Fibroblast of mammary gland (primary cell): ENCODE measurements around the gene CDC42EP3.
A peak's percentile ranks its signal among the peaks of the same experiment; 100 is the strongest.

ENCODE experiments used
- DNase-seq: peaks from one replicate; pipeline ENCODE4 v3.0.0-alpha.2; 2010; ENCODE audit warnings: low read depth
- H3K4me3 ChIP-seq: 2 replicates; pipeline ENCODE4 v1.5.1; 2011; ENCODE audit warnings: low read depth, mild to moderate bottlenecking, low read length, moderate library complexity; ENCODE audit not compliant: control insufficient read depth
- TF ChIP-seq, protein P1 (sequence below): conservative IDR thresholded peaks from 2 replicates; pipeline ENCODE4 v1.5.1; 2011; ENCODE audit warnings: low read depth, low read length, inconsistent platforms; ENCODE audit not compliant: control insufficient read depth, insufficient read depth

The CDC42EP3 gene

DNA sequence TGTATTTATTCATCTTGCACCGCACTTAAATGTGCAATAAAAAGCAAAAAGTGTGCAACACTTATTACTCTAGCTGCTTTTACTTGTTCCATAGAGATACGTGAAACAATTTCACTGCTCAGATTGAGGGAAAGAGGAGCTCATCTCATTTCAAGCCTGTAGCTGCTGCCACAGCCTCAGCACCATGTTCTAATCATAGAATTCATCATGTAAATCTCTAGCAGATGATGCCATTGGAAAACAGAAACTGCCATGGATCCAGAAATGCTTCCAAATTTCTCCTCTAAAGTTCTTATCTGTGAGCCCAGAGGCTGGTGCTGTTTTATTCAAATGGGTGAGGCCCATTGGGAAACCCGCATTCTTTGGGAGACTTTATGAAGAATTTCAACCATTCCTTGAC, 2.0 kb downstream of the CDC42EP3 start:
- H3K4me3 ChIP-seq = peak overlapping the region; percentile 89
- DNase-seq = no peak
- TF ChIP-seq, protein P1, sequence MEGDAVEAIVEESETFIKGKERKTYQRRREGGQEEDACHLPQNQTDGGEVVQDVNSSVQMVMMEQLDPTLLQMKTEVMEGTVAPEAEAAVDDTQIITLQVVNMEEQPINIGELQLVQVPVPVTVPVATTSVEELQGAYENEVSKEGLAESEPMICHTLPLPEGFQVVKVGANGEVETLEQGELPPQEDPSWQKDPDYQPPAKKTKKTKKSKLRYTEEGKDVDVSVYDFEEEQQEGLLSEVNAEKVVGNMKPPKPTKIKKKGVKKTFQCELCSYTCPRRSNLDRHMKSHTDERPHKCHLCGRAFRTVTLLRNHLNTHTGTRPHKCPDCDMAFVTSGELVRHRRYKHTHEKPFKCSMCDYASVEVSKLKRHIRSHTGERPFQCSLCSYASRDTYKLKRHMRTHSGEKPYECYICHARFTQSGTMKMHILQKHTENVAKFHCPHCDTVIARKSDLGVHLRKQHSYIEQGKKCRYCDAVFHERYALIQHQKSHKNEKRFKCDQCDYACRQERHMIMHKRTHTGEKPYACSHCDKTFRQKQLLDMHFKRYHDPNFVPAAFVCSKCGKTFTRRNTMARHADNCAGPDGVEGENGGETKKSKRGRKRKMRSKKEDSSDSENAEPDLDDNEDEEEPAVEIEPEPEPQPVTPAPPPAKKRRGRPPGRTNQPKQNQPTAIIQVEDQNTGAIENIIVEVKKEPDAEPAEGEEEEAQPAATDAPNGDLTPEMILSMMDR = no peak

DNA sequence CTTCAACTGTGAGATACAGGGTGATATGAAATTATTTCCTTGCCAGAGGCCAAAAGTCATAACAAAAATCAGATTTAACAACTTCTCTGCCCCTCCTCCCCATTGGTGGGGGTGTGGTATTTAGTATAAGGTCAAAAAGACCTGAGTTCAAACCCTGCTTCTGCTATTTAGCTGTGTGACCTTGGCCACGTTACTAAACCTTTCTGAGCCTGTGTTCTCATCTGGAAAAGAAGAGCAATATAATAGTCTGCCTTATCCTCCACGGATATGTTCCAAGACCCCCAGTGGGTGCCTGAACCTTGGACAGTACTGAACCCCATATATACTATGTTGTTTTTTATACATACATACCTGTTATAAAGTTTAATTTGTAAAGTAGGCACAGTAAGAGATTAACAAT, 3.7 kb downstream of the CDC42EP3 start:
- TF ChIP-seq, protein P1 = no peak
- DNase-seq = no peak
- H3K4me3 ChIP-seq = no peak overlapping the region

- TF ChIP-seq, protein P1 = no peak
- H3K4me3 ChIP-seq = no peak overlapping the region
- DNase-seq = no peak
Observed at GRCh38 chr2:37666772-37667171, 4.7 kb downstream of the CDC42EP3 start.

DNA sequence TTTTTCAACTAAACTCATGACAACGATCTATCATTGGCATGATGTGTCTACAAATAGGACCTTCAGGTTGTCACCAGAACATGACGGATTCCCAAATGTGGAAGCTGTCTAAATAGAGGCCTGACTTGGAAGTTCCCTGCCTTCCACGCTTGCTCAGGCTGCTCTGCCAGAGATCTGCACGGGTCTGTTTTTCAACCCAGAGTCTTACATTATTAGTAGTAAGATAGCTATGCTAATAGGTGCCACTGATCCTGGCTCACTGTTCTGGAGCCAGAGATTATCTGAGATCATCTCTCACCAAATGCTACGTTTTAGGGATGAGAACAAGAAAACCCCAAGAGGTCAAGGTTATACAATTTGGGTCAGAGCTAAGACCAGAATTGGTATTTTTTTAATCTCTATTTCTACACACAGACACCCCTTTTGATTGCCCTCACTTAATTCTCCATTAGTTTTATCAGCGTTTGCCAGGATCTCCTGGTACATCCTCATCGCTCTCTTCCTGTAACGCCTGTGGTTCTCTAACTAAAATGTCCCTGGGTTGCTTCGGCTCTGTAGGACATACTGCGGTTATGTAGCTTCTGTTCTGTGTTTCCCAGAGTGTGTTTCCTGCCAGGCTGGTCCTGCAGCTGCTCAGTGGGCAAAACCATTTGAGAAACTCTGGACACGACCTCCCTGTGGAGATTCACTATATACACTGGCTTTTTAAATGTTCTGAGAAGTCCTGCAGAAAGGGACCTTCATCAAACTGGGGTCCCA, 5.7 kb downstream of the CDC42EP3 start:
- DNase-seq = no peak
- TF ChIP-seq, protein P1 = no peak

DNA sequence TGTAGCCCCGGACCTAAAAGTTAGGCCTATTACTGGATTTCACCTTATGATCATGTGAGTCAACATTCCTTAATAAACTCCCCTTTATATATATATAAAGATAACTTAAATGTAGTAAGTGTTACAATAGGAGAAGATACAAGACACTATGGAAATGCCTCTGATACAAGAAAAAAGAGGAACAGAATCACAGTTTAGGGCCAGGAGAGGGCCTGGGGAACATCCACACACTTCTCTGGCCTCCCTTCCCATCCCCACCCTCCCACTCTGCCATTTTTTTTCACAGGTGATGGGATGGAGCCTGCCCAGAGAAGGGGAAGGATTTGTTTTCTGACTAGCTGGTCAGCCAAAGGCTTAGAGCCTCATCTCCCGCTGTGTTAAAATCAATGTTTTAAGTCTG, 6.4 kb downstream of the CDC42EP3 start:
- TF ChIP-seq, protein P1 = no peak
- no peak overlapping the region for H3K4me3 ChIP-seq

More for the DNA sequence above, 5.7 kb downstream of the CDC42EP3 start:
- no peak overlapping the region for H3K4me3 ChIP-seq

GRCh38 chr2:37664231-37664643, 7.2 kb downstream of the CDC42EP3 start:
- TF ChIP-seq, protein P1 = no peak
- H3K4me3 ChIP-seq = no peak overlapping the region
- no peak for DNase-seq

More for the DNA sequence above, 6.4 kb downstream of the CDC42EP3 start:
- DNase-seq = no peak
